ENCODE measurements around the gene SFMBT1.

The SFMBT1 gene

GRCh38 chr3:52866427-52866826 is 179.4 kb downstream of the SFMBT1 start:
- H3K27me3 ChIP-seq (ENCODE audit: insufficient read depth, poor library complexity, severe bottlenecking): no peaks in the 10 kb centered on the region
- DNase-seq (ENCODE audit: low spot score): no peak

GRCh38 chr3:52865994-52866393 is 179.9 kb downstream of the SFMBT1 start:
- TF ChIP-seq CTCF (IDR thresholded peaks at IDR 0.05; ENCODE audit: poor library complexity, severe bottlenecking): no peak
- Histone ChIP-seq H3K27ac (ENCODE audit: poor library complexity, severe bottlenecking) (no peak overlapping the region), H3K36me3 (ENCODE audit: low read depth) (no peaks in the 10 kb centered on the region), H3K4me3 (ENCODE audit: severe bottlenecking) (no peak overlapping the region), H3K27me3 (ENCODE audit: insufficient read depth, poor library complexity, severe bottlenecking) (no peaks in the 10 kb centered on the region), H3K4me1 (ENCODE audit: insufficient read depth, poor library complexity, severe bottlenecking) (no peaks in the 10 kb centered on the region), H3K9me3 (ENCODE audit: severe bottlenecking) (no peaks in the 10 kb centered on the region)
- ATAC-seq (ENCODE audit: low read depth) (no peak), DNase-seq (ENCODE audit: low spot score) (no peak)

More at GRCh38 chr3:52866427-52866826, 179.4 kb downstream of the SFMBT1 start:
- no peak for ATAC-seq (ENCODE audit: low read depth)
- no peaks in the 10 kb centered on the region for H3K9me3 ChIP-seq (ENCODE audit: severe bottlenecking)
- TF ChIP-seq CTCF (IDR thresholded peaks at IDR 0.05; ENCODE audit: poor library complexity, severe bottlenecking): no peak
- H3K27ac ChIP-seq (ENCODE audit: poor library complexity, severe bottlenecking): no peak overlapping the region
- H3K4me3 ChIP-seq (ENCODE audit: severe bottlenecking): no peak overlapping the region
- H3K4me1 ChIP-seq (ENCODE audit: insufficient read depth, poor library complexity, severe bottlenecking): no peaks in the 10 kb centered on the region
- no peaks in the 10 kb centered on the region for H3K36me3 ChIP-seq (ENCODE audit: low read depth)

- Histone ChIP-seq H3K27me3 (ENCODE audit: insufficient read depth, poor library complexity, severe bottlenecking) (no peaks in the 10 kb centered on the region), H3K4me3 (ENCODE audit: severe bottlenecking) (no peak overlapping the region), H3K4me1 (ENCODE audit: insufficient read depth, poor library complexity, severe bottlenecking) (no peaks in the 10 kb centered on the region), H3K36me3 (ENCODE audit: low read depth) (no peaks in the 10 kb centered on the region), H3K27ac (ENCODE audit: poor library complexity, severe bottlenecking) (no peak overlapping the region), H3K9me3 (ENCODE audit: severe bottlenecking) (no peaks in the 10 kb centered on the region)
- ATAC-seq (ENCODE audit: low read depth): no peak; the same call in 2 of the 3 replicates
- no peak for DNase-seq (ENCODE audit: low spot score)
- TF ChIP-seq CTCF (IDR thresholded peaks at IDR 0.05; ENCODE audit: poor library complexity, severe bottlenecking): no peak
These were observed 185.5 kb downstream of the SFMBT1 start for GRCh38 chr3:52860424-52860768.

- no peaks in the 10 kb centered on the region for H3K36me3 ChIP-seq (ENCODE audit: low read depth)
- ATAC-seq (ENCODE audit: low read depth): no peak
- H3K9me3 ChIP-seq (ENCODE audit: severe bottlenecking): no peaks in the 10 kb centered on the region
- H3K4me1 ChIP-seq (ENCODE audit: insufficient read depth, poor library complexity, severe bottlenecking): no peaks in the 10 kb centered on the region
- H3K4me3 ChIP-seq (ENCODE audit: severe bottlenecking): no peak overlapping the region
- no peak for TF ChIP-seq CTCF (IDR thresholded peaks at IDR 0.05; ENCODE audit: poor library complexity, severe bottlenecking)
- no peaks in the 10 kb centered on the region for H3K27me3 ChIP-seq (ENCODE audit: insufficient read depth, poor library complexity, severe bottlenecking)
- H3K27ac ChIP-seq (ENCODE audit: poor library complexity, severe bottlenecking): no peak overlapping the region
- no peak for DNase-seq (ENCODE audit: low spot score)
These were observed 186.0 kb downstream of the SFMBT1 start for GRCh38 chr3:52859686-52860423.

- H3K4me3 ChIP-seq (ENCODE audit: severe bottlenecking): no peak overlapping the region
- H3K9me3 ChIP-seq (ENCODE audit: severe bottlenecking): no peaks in the 10 kb centered on the region
- DNase-seq (ENCODE audit: low spot score): no peak
- ATAC-seq (ENCODE audit: low read depth): no peak
- H3K27me3 ChIP-seq (ENCODE audit: insufficient read depth, poor library complexity, severe bottlenecking): no peaks in the 10 kb centered on the region
- H3K27ac ChIP-seq (ENCODE audit: poor library complexity, severe bottlenecking): no peak overlapping the region
- no peaks in the 10 kb centered on the region for H3K36me3 ChIP-seq (ENCODE audit: low read depth)
- TF ChIP-seq CTCF (IDR thresholded peaks at IDR 0.05; ENCODE audit: poor library complexity, severe bottlenecking): no peak
- no peaks in the 10 kb centered on the region for H3K4me1 ChIP-seq (ENCODE audit: insufficient read depth, poor library complexity, severe bottlenecking)
These were observed 188.0 kb downstream of the SFMBT1 start for GRCh38 chr3:52857864-52858263.
